ENCODE data around the gene UBE2D3. TPM values are rescaled to one million over a fixed set of nuclear protein-coding genes. Genes with fewer than 3 reads are reported as not detected.

UBE2D3 gene
- total RNA-seq, 1 experiment from 2014 or later, result 191 TPM

- H3K9me3 ChIP-seq (ENCODE audit: control insufficient read depth, insufficient read depth, low read depth, low read length), result no peaks in the 10 kb centered on the region
- intact Hi-C loops (cut with micrococcal nuclease; ENCODE audit: unreplicated experiment), result no loop called here
- H3K27me3 ChIP-seq (ENCODE audit: control insufficient read depth, insufficient read depth, low read length), result no peaks in the 10 kb centered on the region
- no peak overlapping the region for H3K4me3 ChIP-seq (ENCODE audit: low read depth in 2 of 2, low read length in 2 of 2)
- H3K27ac ChIP-seq (ENCODE audit: low read length), result no peak overlapping the region
- TF ChIP-seq TCF7L2 (IDR thresholded peaks at IDR 0.05; ENCODE audit: low read depth, low read length) (no peak), SIN3A (IDR thresholded peaks at IDR 0.05; ENCODE audit: borderline replicate concordance, insufficient read depth, low read depth, low read length) (no peak), REST (IDR thresholded peaks at IDR 0.05; ENCODE audit: insufficient read depth in 1 of 2, low read depth in 2 of 2, low read length in 1 of 2) (no peak), POLR2AphosphoS5 (IDR thresholded peaks at IDR 0.05; ENCODE audit: low read depth, low read length) (no peak)
- TF ChIP-seq, protein P1, sequence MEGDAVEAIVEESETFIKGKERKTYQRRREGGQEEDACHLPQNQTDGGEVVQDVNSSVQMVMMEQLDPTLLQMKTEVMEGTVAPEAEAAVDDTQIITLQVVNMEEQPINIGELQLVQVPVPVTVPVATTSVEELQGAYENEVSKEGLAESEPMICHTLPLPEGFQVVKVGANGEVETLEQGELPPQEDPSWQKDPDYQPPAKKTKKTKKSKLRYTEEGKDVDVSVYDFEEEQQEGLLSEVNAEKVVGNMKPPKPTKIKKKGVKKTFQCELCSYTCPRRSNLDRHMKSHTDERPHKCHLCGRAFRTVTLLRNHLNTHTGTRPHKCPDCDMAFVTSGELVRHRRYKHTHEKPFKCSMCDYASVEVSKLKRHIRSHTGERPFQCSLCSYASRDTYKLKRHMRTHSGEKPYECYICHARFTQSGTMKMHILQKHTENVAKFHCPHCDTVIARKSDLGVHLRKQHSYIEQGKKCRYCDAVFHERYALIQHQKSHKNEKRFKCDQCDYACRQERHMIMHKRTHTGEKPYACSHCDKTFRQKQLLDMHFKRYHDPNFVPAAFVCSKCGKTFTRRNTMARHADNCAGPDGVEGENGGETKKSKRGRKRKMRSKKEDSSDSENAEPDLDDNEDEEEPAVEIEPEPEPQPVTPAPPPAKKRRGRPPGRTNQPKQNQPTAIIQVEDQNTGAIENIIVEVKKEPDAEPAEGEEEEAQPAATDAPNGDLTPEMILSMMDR (IDR thresholded peaks at IDR 0.05), result no peak
- H3K4me1 ChIP-seq (ENCODE audit: control insufficient read depth, insufficient read depth, low read length), result no peaks in the 10 kb centered on the region
- CTCF ChIA-PET, result no interaction called here
- BruUV-seq (replicated peaks), result no TSS peak
- ATAC-seq (no peak), DNase-seq (ENCODE audit: low read depth, low spot score) (no peak)
- POLR2A ChIA-PET, result no interaction called here
- in situ Hi-C loops (cut with HindIII; ENCODE audit: low pct_unique_long_range_greater_than_20kb, low sequenced_read_pairs), result no loop called here
- H3K36me3 ChIP-seq (ENCODE audit: control insufficient read depth, insufficient read depth, low read length), result no peaks in the 10 kb centered on the region
These were observed 9.2 kb upstream of the UBE2D3 start for GRCh38 chr4:102836596-102836995.

GRCh38 chr4:102832667-102833066 is 5.3 kb upstream of the UBE2D3 start:
- intact Hi-C loops (cut with micrococcal nuclease; ENCODE audit: unreplicated experiment) (loop anchor here (5.0 kb wide), 1 partner anchor 35 kb away; the partner anchor contains the start of gene CISD2), in situ Hi-C loops (cut with HindIII; ENCODE audit: low pct_unique_long_range_greater_than_20kb, low sequenced_read_pairs) (no loop called here)
- ChIA-PET POLR2A (interaction anchor here (0.6 kb wide), 1 partner anchor 242 kb away, joined by 3 read pairs; no protein-coding TSS in a partner anchor), CTCF (no interaction called here)
- Histone ChIP-seq H3K36me3 (ENCODE audit: control insufficient read depth, insufficient read depth, low read length) (no peaks in the 10 kb centered on the region; the same call in 1 of the 2 replicates), H3K27ac (ENCODE audit: low read length) (no peak overlapping the region), H3K27me3 (ENCODE audit: control insufficient read depth, insufficient read depth, low read length) (no peaks in the 10 kb centered on the region), H3K4me3 (ENCODE audit: low read depth in 2 of 2, low read length in 2 of 2) (no peak overlapping the region), H3K4me1 (ENCODE audit: control insufficient read depth, insufficient read depth, low read length) (peaks cover 6% of the 10 kb centered on the region; the same call in 1 of the 2 replicates), H3K9me3 (ENCODE audit: control insufficient read depth, insufficient read depth, low read depth, low read length) (no peaks in the 10 kb centered on the region)
- DNase-seq (ENCODE audit: low read depth, low spot score) (no peak), ATAC-seq (no peak)
- no TSS peak for BruUV-seq (replicated peaks)
- TF ChIP-seq REST (IDR thresholded peaks at IDR 0.05; ENCODE audit: insufficient read depth in 1 of 2, low read depth in 2 of 2, low read length in 1 of 2) (no peak), TCF7L2 (IDR thresholded peaks at IDR 0.05; ENCODE audit: low read depth, low read length) (no peak), POLR2AphosphoS5 (IDR thresholded peaks at IDR 0.05; ENCODE audit: low read depth, low read length) (no peak)
- TF ChIP-seq, protein P1 (IDR thresholded peaks at IDR 0.05), result no peak
